HG02870 (cell line): Measurements from ENCODE around the gene NKD1.

Experiments used
- ATAC-seq: cut with Tn5 transposase; IDR thresholded peaks from one replicate; pipeline ENCODE4 v1.9.1; 2021; ENCODE audit warnings: mild to moderate bottlenecking, moderate library complexity; ENCODE audit not compliant: unreplicated experiment

The NKD1 gene

GRCh38 chr16:50555952-50556673 is 7.9 kb downstream of the NKD1 start:
- ATAC-seq, result no peak

GRCh38 chr16:50557046-50557445 is 8.8 kb downstream of the NKD1 start:
- no peak for ATAC-seq

GRCh38 chr16:50558913-50559312 is 10.7 kb downstream of the NKD1 start:
- ATAC-seq, result no peak

GRCh38 chr16:50559342-50559741 is 11.1 kb downstream of the NKD1 start:
- ATAC-seq, result no peak

GRCh38 chr16:50559804-50560514 is 11.8 kb downstream of the NKD1 start:
- ATAC-seq, result no peak

GRCh38 chr16:50560903-50561863 is 13.0 kb downstream of the NKD1 start:
- ATAC-seq, result no peak

- no peak for ATAC-seq
Observed at GRCh38 chr16:50562657-50563056, 14.5 kb downstream of the NKD1 start.

- ATAC-seq, result no peak
Observed at GRCh38 chr16:50563989-50564388, 15.8 kb downstream of the NKD1 start.

- ATAC-seq, result no peak
Observed at GRCh38 chr16:50565428-50565827, 17.2 kb downstream of the NKD1 start.

- no peak for ATAC-seq
Observed at GRCh38 chr16:50566014-50566962, 18.1 kb downstream of the NKD1 start.

GRCh38 chr16:50567651-50568050 is 19.5 kb downstream of the NKD1 start:
- no peak for ATAC-seq

GRCh38 chr16:50568187-50568815 is 20.1 kb downstream of the NKD1 start:
- ATAC-seq, result no peak

GRCh38 chr16:50570354-50570753 is 22.2 kb downstream of the NKD1 start:
- ATAC-seq, result no peak

GRCh38 chr16:50570808-50571598 is 22.8 kb downstream of the NKD1 start:
- ATAC-seq, result no peak

- no peak for ATAC-seq
Observed at GRCh38 chr16:50571786-50572185, 23.6 kb downstream of the NKD1 start.

- ATAC-seq, result no peak
Observed at GRCh38 chr16:50572700-50573099, 24.5 kb downstream of the NKD1 start.

GRCh38 chr16:50573279-50573678 is 25.1 kb downstream of the NKD1 start:
- ATAC-seq, result no peak

GRCh38 chr16:50573947-50574744 is 25.9 kb downstream of the NKD1 start:
- no peak for ATAC-seq
